Prostate gland (tissue), 2 donors: Measurements from ENCODE around the gene NUMA1.

ENCODE experiments used
- POLR2AphosphoS5 ChIP-seq: sonication (generic); formaldehyde crosslinking; IDR thresholded peaks from one replicate; pipeline ENCODE4 v1.6.1; 2017; ENCODE audit warnings: antibody characterized with exemption
- TF ChIP-seq, protein P1 (sequence below), 4 experiments: fragments of 200-600 bp in 2 of 4; fragments of 450-650 bp in 2 of 4; sonication (generic) in 2 of 4; IDR thresholded peaks; 1 replicate in 3 of 4; 2 replicates in 1 of 4; pipeline ENCODE4 v1.5.1; 2016 to 2019; ENCODE audit warnings: antibody characterized with exemption in 4 of 4, mild to moderate bottlenecking in 2 of 4, moderate library complexity in 2 of 4

DNA sequence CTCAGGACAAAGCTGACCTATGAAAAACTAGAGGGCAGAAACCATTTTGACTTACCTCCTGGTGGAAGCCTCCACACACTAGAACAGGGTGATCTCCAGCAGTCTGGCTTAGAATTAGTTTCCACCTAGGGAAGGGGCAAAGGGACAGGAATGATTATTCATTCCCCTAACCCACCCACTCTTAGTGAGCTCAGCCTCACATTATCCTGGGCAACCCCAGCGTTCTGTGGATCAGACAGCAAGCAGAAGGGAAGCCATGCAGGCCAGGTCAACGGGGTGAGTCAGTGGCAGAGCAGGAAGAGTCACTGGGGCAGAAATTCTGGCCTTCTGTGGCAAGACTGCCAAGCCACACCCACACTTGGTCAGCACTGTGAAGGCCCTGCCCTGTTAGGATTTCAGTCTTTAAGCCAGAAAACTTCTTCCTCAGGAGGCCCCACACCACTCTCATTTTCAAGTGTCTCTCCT, 10.5 kb downstream of the NUMA1 start:
- TF ChIP-seq, protein P1, sequence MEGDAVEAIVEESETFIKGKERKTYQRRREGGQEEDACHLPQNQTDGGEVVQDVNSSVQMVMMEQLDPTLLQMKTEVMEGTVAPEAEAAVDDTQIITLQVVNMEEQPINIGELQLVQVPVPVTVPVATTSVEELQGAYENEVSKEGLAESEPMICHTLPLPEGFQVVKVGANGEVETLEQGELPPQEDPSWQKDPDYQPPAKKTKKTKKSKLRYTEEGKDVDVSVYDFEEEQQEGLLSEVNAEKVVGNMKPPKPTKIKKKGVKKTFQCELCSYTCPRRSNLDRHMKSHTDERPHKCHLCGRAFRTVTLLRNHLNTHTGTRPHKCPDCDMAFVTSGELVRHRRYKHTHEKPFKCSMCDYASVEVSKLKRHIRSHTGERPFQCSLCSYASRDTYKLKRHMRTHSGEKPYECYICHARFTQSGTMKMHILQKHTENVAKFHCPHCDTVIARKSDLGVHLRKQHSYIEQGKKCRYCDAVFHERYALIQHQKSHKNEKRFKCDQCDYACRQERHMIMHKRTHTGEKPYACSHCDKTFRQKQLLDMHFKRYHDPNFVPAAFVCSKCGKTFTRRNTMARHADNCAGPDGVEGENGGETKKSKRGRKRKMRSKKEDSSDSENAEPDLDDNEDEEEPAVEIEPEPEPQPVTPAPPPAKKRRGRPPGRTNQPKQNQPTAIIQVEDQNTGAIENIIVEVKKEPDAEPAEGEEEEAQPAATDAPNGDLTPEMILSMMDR (IDR thresholded peaks at IDR 0.05) = no peak
- TF ChIP-seq POLR2AphosphoS5 = peak; percentile 52
